SK-N-SH (cell line): Measurements from ENCODE around the gene CFAP251. TPM values are rescaled to one million over a fixed set of nuclear protein-coding genes. Genes with fewer than 3 reads are reported as not detected.

Experiments used
- CTCF ChIA-PET: fragments of 300-600, 350-600 bp; formaldehyde crosslinking; extraction: SDS; loops from one replicate; lab custom pipeline; 2021; lab: Yijun Ruan, JAX
- POLR2A ChIA-PET: fragments of 350-600 bp; sonication (Branson Sonifier 250); formaldehyde crosslinking; extraction: SDS; loops from one replicate; lab custom pipeline; 2020; ENCODE audit warnings: antibody characterized with exemption, inconsistent platforms; lab: Yijun Ruan, JAX
- DNase-seq: peaks from one replicate; pipeline ENCODE4 v3.0.0; 2012
- H2AFZ ChIP-seq: fragments of 200-600 bp; sonication (generic); 2 replicates; pipeline ENCODE4 v1.8.1; 2016; ENCODE audit warnings: antibody characterized with exemption, mild to moderate bottlenecking, low read depth
- H3F3A ChIP-seq: fragments of 200-600 bp; sonication (generic); replicated peaks from 2 replicates; pipeline ENCODE3; 2016; ENCODE audit warnings: antibody characterized with exemption, mild to moderate bottlenecking; ENCODE audit not compliant: insufficient read depth
- H3K27ac ChIP-seq, 2 experiments: fragments of 200-500 bp in 1 of 2; fragments of 200-600 bp in 1 of 2; sonication (Bioruptor generic) in 1 of 2; sonication (generic), shearing (Covaris generic) in 1 of 2; 2 replicates each; pipeline versions ENCODE4 v1.5.1 to v1.6.1; 2014 to 2016; ENCODE audit warnings: low read depth in 2 of 2, inconsistent platforms in 1 of 2, low read length in 1 of 2, mild to moderate bottlenecking in 1 of 2, mixed read lengths in 1 of 2
- H3K27me3 ChIP-seq: fragments of 200-600 bp; sonication (generic), shearing (Covaris generic); 2 replicates; pipeline ENCODE4 v1.6.1; 2016; ENCODE audit warnings: mixed run types; ENCODE audit not compliant: insufficient read depth
- H3K36me3 ChIP-seq, 2 experiments: fragments of 200-500 bp in 1 of 2; fragments of 200-600 bp in 1 of 2; sonication (Bioruptor generic) in 1 of 2; sonication (generic) in 1 of 2; replicated peaks in 1 of 2; 2 replicates each; pipeline versions ENCODE3 to v1.5.1; 2014 to 2016; ENCODE audit warnings: low read length in 1 of 2, mild to moderate bottlenecking in 1 of 2; ENCODE audit not compliant: insufficient read depth in 2 of 2, control insufficient read depth in 1 of 2
- H3K4me1 ChIP-seq, 2 experiments: fragments of 200-500 bp in 1 of 2; fragments of 200-600 bp in 1 of 2; sonication (Bioruptor generic) in 1 of 2; sonication (generic), shearing (Covaris generic) in 1 of 2; 2 replicates each; pipeline versions ENCODE4 v1.5.1 to v1.6.1; 2014 to 2016; ENCODE audit warnings: low read depth in 1 of 2, low read length in 1 of 2, mixed run types in 1 of 2; ENCODE audit not compliant: insufficient read depth in 2 of 2, control insufficient read depth in 1 of 2
- H3K4me2 ChIP-seq: fragments of 200-600 bp; sonication (generic), shearing (Covaris generic); 2 replicates; pipeline ENCODE4 v1.6.1; 2017; ENCODE audit warnings: mixed run types
- H3K4me3 ChIP-seq, 2 experiments: fragments of 200-500 bp in 1 of 2; fragments of 200-600 bp in 1 of 2; sonication (Bioruptor generic) in 1 of 2; sonication (generic), shearing (Covaris generic) in 1 of 2; 2 replicates each; pipeline versions ENCODE4 v1.5.1 to v1.8.1; 2014 to 2016; ENCODE audit warnings: low read depth in 2 of 2, inconsistent platforms in 1 of 2, low read length in 1 of 2, mild to moderate bottlenecking in 1 of 2, mixed read lengths in 1 of 2, moderate library complexity in 1 of 2
- H3K79me2 ChIP-seq: fragments of 200-600 bp; sonication (generic); 2 replicates; pipeline ENCODE4 v1.8.1; 2017; ENCODE audit warnings: mild to moderate bottlenecking; ENCODE audit not compliant: insufficient read depth
- H3K9ac ChIP-seq: fragments of 200-600 bp; sonication (generic); 2 replicates; pipeline ENCODE4 v1.6.1; 2017; ENCODE audit warnings: mixed run types
- H3K9me2 ChIP-seq: fragments of 200-600 bp; sonication (generic); 2 replicates; pipeline ENCODE4 v1.6.1; 2017; ENCODE audit warnings: mixed run types
- H3K9me3 ChIP-seq: fragments of 200-600 bp; sonication (generic); 2 replicates; pipeline ENCODE4 v1.6.1; 2017; ENCODE audit warnings: mixed run types, mild to moderate bottlenecking, moderate library complexity
- H4K20me1 ChIP-seq: fragments of 200-600 bp; sonication (generic); 2 replicates; pipeline ENCODE4 v1.6.1; 2017; ENCODE audit warnings: mild to moderate bottlenecking, mixed run types; ENCODE audit not compliant: insufficient read depth
- FOSL2 ChIP-seq: IDR thresholded peaks from 2 replicates; pipeline ENCODE4 v1.4.0; 2012; ENCODE audit warnings: low read depth, mild to moderate bottlenecking, moderate library complexity, borderline replicate concordance
- GABPA ChIP-seq: IDR thresholded peaks from 2 replicates; pipeline ENCODE4 v1.4.0; 2012; ENCODE audit warnings: low read depth, mild to moderate bottlenecking
- JUND ChIP-seq: IDR thresholded peaks from 2 replicates; pipeline ENCODE4 v1.4.0; 2012
- MEF2A ChIP-seq: IDR thresholded peaks from 2 replicates; pipeline ENCODE4 v1.4.0; 2012; ENCODE audit warnings: low read depth, borderline replicate concordance
- NFIC ChIP-seq: IDR thresholded peaks from 2 replicates; pipeline ENCODE4 v1.4.0; 2012; ENCODE audit warnings: borderline replicate concordance
- RCOR1 ChIP-seq: fragments of 150-350 bp; IDR thresholded peaks from 2 replicates; pipeline ENCODE4 v1.6.1; 2017; ENCODE audit warnings: antibody characterized with exemption, low read length
- REST ChIP-seq: IDR thresholded peaks from 2 replicates; pipeline ENCODE4 v1.6.1; 2012; ENCODE audit warnings: mild to moderate bottlenecking, low read depth, low read length, moderate library complexity
- RXRA ChIP-seq: IDR thresholded peaks from 2 replicates; pipeline ENCODE4 v1.4.0; 2012; ENCODE audit warnings: low read depth, mild to moderate bottlenecking, borderline replicate concordance
- SMC3 ChIP-seq: IDR thresholded peaks from 2 replicates; pipeline ENCODE4 v1.6.1; 2012; ENCODE audit warnings: low read depth, low read length, improper control_type of control experiment
- TAF1 ChIP-seq: IDR thresholded peaks from 2 replicates; pipeline ENCODE4 v1.6.1; 2012; ENCODE audit warnings: low read depth, mild to moderate bottlenecking, low read length, moderate library complexity, borderline replicate concordance
- ZBTB33 ChIP-seq: IDR thresholded peaks from 2 replicates; pipeline ENCODE4 v1.4.0; 2012; ENCODE audit warnings: low read depth, borderline replicate concordance
- WGBS: methylation state at CpG from one replicate; pipeline ENCODE4 v1.1.6; 2017; ENCODE audit warnings: low lambda C conversion rate; 5-methylcytosine and 5-hydroxymethylcytosine counted together
- polyA plus RNA-seq, 3 experiments: library from polyadenylated mRNA; depleted of rRNA; stranded (reverse); fragments of >200 nt; gene quantifications; 2 replicates each; pipeline ENCODE4 v1.2.3, GENCODE V29; 2012

Gene CFAP251
- polyA plus RNA-seq, 1 of the 3 experiments (the other 2 are of a cell fraction), result 5.7 TPM

- POLR2A ChIA-PET, result no interaction called here
- no peak for DNase-seq
- 98% methylated on average over 13 of the region's 24 CpGs for WGBS
Observed at GRCh38 chr12:122006186-122006926, 88.0 kb downstream of the CFAP251 start.

More at GRCh38 chr12:122006186-122006926, 88.0 kb downstream of the CFAP251 start:
- no peak overlapping the region for H3K4me2 ChIP-seq
- no peaks in the 10 kb centered on the region for H3K4me1 ChIP-seq
- no peak for TF ChIP-seq JUND
- TF ChIP-seq RCOR1, result no peak
- no peak for TF ChIP-seq TAF1
- no peak for TF ChIP-seq NFIC
- TF ChIP-seq REST, result no peak
- TF ChIP-seq FOSL2, result no peak
- TF ChIP-seq GABPA, result no peak
- no peak for TF ChIP-seq SMC3
- TF ChIP-seq RXRA, result no peak
- no peak for TF ChIP-seq ZBTB33
- TF ChIP-seq MEF2A, result no peak
- no peaks in the 10 kb centered on the region for H3K9me3 ChIP-seq
- H3K4me3 ChIP-seq, result no peak overlapping the region
- no peak overlapping the region for H3K9ac ChIP-seq
- no peaks in the 10 kb centered on the region for H3K27me3 ChIP-seq
- H3K36me3 ChIP-seq, result peaks cover 0 to 3% of the 10 kb centered on the region in 2 experiments
- H3K9me2 ChIP-seq, result no peaks in the 10 kb centered on the region
- CTCF ChIA-PET, result no interaction called here
- H3K27ac ChIP-seq, result no peak overlapping the region
- H2AFZ ChIP-seq, result no peak overlapping the region
- H4K20me1 ChIP-seq, result no peaks in the 10 kb centered on the region
- no peaks in the 10 kb centered on the region for H3F3A ChIP-seq
- no peaks in the 10 kb centered on the region for H3K79me2 ChIP-seq
